NCI-H526 treated with DMSO at 0.1 percent for 48 hours (cell line): ENCODE measurements around the gene ASIC2.

Experiments
- DNase-seq: peaks from one replicate; lab custom pipeline; 2025; lab: John Stamatoyannopoulos, UW

ASIC2 gene

DNA sequence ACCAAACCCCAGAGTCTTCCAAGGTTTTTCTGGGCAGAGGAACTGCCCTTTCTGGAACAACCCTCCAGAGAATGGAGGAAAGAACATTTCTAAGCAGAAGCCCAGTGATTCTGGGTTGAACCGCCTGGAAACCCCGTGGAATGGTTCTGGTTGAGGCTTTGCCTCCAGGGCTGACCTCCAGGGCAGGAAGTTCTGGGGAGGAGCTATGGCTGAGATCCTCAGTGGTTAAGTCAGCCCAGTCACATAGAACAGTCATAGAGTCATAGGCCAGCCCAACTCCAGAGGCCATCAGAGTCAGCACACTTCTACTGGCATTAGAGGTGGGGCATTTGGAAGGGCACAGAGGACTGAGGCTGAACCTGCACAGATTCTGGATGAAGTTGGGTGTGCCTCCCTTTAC, 235.5 kb downstream of the ASIC2 start:
- DNase-seq, result no peak

DNA sequence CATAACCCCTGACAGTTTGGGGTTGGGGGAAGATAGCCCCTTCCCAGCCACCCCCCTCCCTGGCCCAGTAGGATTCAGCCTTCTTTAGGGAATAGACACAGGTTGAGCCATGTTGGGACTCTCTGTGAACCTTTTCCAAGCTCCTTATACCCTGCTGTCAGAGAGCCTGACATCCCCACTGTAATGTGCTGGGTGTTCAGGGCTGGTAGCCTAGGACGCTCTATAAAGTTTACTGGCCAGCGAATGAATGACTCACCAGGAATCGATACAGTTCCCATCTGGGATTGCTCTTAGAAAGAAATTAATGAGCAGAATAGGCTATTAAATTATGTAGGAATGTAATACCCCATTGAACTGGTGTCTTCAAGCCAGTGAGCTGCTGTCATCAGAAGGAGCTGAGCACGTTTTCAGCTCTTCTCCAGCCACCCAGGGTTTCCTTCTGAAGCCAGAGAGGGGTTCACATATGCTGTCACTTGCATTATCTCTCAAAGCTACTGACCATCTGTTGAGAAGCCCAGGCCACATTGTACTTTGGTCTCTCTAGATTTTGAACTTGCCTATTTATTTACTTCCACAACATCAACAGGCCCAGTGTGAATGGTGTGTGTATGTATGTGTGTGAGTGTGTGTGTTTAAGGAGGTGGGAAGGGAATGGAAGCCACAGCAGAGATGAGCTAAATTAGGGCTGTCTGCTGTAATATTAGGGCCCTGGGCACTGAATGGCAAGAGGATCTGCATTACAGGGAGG, 236.5 kb downstream of the ASIC2 start:
- DNase-seq, result no peak

DNA sequence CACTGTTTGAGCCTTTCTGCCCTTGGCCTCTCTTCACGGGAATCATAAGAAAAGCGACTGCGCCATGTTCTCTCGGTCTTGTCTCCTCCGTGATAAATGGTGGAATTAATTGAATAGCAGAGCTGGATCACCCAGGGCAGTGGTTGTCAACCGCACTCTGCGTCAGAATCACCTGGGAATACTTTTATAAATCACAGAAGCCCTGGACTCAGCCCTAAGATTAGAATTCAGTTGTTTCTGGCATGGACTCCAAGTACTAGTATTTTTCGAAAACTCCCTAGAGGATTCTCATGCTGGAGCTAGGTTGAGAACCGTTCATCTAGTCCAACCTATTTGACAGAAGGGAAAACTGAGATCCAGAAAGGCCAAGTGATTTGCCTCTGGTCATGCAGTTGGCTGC, 237.3 kb downstream of the ASIC2 start:
- no peak for DNase-seq

DNA sequence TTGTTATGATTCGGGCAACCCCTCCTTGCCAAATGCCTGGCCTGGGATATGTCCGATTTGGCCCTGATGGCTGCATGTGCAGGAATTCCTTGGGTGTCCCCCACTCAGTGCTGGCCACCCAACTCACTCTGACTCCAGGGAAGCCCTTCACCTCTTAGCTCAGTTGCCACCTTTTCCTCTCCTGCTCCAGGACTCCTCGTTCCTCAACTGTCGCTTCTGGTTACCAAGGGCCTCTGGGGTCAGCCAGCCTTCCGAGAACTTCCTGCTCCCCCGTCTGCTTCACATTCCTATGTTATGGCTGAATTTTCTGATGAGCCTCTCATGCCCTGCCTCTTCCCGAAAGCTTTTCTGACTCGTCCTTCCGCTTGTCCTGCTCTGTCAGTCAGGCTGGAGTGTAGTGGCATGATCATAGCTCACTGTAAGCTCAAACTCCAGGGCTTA, 237.9 kb downstream of the ASIC2 start:
- no peak for DNase-seq

DNA sequence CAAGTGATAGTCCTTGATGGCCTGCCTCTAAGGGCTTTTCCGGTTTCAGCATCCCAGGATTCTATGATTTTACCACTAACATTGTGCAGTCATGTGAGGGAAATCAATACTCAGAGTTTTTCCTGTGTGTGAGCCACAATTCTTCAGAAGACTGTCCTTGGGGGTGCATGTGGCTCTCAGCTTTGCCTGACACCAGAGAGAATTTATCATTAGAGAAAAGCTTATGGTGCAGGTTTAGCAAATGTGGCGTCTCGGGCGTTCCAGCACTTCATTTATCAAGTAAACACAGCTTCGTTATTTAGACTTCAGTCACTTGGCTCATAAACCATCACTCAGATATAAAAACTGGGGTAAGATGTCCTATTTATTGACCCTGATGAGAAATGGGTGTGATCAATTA, 238.7 kb downstream of the ASIC2 start:
- DNase-seq, result no peak

DNA sequence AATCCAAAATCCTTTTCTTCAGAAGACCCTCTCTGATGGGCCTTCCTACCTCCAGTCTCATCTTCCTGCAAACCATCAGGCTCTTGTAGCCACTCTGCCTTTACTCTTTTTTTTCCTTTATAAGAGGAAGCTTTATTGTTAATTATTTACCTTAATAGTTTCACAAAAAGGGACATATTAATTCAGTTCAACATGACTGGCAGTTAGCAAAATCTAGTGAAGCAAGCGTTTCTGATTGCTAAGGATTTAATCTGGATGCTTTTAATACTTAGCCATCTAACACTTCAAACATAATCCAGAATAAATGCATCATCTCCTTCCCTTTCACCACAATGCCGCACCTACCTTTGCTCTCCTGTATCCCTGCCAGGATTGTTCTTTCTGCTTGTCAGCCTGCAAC, 239.4 kb downstream of the ASIC2 start:
- DNase-seq, result no peak

DNA sequence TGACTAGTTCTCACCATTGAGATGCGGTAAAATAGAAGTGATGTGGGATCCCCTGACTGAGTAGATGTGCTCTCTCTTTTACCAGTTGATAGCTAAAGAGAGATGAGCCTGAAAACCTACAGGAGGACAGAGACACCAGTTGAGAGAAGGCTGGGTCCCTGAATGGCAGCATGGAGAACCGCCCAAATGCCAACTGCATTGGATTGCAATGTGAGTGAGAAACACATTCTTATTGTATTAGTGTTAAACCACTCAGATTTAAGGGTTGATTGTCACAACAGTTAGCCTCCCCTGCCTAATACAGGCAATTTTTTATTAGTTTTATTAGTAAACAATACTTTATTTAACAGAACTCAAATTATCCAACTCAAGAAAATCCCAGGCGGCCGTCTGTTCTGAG, 240.2 kb downstream of the ASIC2 start:
- no peak for DNase-seq

DNA sequence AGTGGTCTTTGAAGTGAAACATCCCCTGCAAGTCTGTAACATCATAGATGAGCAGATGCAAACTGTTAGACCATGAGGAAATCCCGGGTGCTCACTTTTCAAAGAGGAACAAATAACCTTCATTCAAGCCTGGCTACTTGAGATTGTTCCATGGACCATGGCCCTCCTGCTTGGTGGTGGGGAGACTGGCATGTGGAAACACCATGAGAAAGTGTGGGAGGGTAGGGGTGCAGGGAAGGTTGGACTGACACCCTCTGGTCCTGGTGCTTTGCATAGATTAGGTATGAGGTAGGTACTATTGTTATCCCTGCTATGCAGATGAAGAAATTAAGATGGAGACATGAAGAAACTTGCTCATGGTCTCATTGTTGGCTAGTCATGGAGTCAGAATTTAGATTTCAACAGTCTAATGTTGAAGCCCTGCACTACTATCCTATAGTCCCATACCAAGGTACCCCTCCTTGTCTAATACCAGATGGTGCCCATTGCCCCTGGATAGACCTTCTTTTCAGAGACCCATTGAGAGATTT, 242.4 kb downstream of the ASIC2 start:
- DNase-seq, result no peak

DNA sequence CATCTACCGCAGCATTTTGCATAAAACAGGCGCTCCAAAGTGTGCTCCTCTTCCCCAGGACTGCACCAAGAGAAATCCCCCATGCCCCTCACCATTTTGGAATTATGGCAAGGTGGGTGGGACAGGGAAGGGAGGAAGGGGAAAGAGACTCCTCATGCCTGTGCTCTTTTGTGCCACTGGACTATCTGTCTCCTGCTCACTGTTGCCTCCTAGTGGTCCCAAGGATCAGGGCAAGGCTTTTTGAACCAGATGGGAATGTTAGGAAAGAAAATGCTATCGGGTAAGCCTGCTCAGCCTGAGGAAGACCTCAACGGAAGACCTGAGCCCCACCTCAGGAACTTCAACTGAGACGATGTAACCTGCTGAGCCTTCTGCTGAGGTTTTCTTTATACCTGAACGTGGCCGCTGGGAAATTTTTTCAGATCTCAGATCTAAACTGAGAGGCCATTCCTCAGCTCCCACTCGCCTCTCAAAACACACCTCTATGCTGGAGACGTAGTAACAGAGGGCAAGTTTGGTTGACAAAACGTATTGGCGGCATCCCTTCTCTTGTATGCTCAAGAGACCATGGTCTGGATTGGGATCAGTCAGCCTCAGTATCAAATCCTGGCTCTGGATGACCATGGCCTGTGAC, 243.2 kb downstream of the ASIC2 start:
- DNase-seq, result no peak

DNA sequence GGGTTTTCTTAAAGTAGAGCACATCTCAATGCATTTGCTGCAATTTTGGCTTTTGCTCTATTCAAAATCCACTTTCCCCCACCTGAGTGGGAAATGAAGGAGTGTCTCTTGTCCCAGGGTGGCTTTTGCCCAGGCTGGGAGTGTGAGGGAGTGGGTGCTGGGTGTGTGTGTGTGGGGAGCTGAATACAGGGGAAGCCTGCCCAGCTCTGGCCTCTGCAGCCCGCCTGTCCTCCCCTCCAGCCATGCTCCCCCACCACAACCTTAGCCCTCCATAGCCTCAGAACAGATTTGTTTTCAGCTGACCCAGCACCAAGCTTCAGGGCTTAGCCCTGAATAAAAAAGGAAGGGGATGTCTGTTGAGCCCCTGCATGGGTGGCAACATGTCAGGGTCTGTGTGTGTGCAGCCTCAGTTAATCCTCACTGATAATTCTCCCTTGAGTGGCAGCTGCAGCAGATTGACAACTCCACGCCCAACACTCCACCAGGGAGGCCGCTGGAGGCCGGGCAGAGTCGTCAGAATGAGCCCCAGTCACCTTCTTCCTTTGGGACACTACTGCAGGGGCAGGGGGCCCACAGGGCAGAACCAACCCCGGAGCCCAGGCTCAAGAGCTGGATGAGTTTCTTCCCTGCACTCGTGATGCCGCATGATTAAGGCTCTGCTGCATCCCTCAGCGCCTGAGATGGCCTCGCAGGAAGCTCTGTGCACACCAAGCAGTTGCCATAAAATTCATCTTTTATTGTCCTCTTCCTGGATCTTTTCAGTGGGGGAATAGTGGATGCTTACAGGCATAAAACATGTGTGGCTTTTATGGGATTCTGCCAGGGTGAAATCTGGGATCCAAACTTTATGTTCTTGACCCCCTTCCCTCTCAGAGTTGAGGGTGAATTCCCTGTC, 246.5 kb downstream of the ASIC2 start:
- DNase-seq, result no peak

DNA sequence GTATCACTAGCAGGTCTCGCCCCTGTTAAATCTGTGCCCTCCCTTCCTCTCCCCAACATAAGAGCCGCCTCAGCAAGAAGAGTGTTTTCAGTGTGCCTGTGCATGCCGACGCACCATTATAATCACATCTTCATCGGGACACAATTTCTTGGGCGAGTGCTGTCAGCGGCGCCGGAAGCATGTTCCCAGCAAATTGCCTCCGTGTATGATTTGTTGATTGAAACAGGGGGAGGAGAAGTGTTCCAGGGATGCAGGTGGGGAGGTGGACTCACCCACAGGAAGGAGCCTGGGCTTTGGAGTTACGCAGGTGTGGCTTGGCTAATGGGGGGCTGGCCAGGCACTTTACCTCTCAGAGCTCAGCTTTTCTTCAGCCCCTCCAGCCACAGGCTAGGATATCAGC, 247.9 kb downstream of the ASIC2 start:
- no peak for DNase-seq

DNA sequence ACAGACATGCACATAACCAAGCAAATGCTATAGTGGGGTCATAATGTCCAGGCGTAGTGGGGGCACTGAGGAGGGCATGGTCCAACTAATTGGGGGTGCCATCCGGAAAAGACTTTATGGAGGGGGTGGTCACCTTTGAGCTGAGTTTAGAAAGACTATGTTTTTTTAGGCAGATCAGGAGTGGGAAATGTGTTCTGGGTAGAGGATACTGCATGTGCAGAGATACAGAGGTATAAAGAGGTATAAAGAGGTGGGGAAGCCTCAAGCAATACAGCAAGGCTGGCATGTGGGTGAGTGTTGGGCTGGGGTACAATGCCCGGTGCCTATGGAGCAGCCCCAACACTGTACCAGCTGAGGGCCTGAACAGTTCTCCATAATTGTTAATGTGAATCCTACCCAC, 248.3 kb downstream of the ASIC2 start:
- DNase-seq, result no peak

DNA sequence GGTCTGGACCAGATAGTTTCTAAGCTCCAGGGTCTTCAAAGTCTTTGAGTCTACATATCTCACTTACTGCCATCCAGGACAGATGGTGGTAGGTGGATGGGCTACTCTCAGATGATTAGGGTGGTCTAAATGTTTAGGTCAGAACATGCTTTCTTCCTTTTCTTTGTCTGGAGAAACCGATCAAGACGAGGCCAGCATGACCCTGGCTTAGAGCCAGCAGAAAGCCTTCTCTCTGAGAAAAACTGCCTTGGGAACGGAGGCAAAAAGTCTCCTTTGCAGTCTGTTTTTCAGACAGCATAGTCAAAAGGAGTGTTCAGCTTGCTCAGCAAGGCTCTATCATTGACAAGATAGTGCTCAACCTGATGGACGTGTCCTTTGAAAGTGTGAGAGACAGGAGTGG, 252.6 kb downstream of the ASIC2 start:
- DNase-seq, result no peak

DNA sequence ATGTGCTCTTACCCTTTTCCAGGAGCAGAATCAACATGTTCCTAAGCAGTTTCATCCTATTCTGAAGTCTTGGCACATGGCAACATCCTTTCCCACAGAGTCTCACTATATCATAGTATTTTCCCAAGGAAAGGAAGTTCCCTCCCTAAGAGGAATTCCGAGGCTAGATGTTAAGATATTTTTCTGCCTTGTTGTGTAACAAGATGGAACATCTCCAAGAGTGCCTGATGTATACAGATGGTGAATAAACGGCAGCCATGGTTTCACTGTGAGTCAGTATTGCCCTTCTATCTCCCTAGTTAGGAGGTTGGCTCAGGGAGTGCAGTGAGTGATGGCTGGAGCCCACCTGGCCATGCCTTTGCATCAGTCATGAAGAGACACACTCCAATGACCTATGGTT, 253.2 kb downstream of the ASIC2 start:
- DNase-seq, result no peak

DNA sequence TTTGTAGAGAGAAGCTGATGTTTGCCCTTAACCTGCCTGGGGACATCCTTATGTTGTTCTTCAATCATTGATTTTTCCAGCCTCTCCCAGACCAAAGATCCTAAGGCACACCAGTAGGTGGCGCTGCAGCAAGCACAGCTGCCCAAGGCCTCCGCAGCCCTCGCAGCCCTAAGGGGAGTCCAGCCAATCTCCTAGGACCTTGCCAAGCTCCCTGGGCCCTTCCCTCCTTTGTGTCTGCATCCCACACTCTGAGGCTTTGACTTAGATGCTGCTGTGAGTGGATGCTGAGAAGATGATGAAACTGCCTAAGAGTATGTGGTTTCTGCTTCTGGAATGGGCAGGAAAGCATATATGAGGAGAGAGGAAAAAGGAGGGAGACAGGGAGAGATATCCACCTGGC, 254.4 kb downstream of the ASIC2 start:
- DNase-seq, result no peak

DNA sequence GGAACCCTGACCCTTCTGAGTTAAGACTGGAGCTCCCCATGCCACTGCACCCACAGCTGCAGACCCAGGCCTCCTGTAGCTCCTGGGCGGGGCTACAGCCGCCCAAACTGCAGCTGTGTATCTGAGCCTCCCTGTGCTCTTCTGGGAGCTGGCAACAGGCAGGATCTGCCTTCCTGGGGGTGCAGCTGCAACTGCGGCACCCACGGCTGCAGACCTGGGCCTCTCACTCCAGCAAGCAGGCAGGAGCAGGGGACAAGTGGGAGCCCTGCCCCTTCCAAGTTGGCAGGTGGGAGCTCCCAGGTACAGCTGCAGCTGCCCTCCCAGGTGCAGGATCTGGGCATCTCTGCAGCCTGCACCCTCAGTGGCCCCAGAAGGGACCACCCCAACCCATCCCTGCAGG, 259.9 kb downstream of the ASIC2 start:
- DNase-seq, result no peak

DNA sequence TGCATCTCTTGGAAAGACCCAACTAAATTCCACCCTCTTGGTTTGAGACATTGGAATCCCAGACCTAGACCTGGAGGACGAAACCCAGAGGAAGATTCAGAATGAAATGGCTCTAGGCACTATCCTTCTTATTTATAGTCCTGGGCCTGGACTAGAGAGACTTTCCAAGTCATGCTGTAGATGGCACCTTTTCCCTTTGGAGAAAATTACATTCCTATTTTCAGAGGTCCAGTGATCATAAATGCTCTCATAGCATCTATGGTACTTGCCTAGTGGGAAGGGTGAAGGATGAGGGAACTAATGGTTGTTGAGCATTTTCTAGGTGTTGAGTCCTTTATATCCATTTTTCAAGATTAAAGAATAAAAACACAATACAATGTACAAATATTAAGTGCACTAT, 264.3 kb downstream of the ASIC2 start:
- no peak for DNase-seq

DNA sequence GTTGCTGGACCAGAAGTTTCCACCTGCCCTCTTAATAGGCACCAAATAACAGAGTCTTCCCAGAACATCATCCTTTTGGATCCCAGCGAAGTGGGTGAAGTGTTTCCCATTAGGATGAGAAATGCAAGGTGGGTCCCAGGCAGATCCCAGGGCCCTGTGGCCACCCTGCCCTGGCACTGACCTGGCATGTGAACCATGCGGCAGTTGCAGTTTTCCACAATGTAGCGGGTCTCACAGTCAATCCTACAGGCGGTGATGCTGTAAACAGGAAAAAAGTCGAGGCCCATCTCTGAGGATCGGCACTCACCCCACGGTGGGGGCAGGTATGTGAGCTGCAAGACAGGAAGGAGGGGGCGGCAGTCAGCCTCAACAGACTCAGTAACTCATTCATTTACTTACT, 265.0 kb downstream of the ASIC2 start:
- no peak for DNase-seq

DNA sequence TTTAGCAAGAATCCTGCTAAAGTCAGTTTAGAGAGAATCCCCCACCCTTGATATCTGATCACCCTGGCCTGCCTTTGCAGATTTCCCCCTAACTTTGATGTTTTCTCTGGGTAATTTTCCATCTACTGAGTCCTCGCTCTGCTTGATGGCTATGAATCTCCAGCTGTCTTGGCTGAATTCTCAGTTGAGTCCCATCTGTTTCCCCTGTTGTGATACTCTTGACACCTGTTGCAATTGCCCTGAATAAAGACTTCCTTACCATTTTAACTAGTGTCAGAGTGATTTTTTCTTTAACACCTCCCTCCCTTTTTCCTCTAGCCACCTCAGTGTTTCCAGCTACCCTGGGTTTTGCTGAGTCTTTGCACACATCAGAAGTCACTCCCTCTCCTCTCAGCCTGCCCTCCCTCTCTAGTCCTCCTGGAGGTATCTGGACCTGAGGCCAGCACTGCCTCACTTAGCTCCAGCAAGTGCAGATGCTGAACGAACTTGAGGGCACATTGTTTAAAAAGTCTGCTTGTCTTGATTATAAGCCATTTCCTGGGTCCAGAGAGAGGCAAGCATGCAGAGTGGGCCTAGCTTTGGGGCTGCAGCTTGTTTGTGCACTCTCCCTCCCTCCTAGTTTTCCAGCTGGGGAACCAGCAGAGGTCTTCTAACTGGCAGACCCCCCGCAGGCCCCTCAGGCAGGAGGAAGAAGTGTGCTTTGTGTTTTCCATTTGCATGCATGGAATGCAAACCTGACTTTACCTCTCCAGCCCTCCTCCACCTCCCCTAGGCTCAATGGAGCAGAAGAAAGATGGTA, 268.2 kb downstream of the ASIC2 start:
- no peak for DNase-seq

DNA sequence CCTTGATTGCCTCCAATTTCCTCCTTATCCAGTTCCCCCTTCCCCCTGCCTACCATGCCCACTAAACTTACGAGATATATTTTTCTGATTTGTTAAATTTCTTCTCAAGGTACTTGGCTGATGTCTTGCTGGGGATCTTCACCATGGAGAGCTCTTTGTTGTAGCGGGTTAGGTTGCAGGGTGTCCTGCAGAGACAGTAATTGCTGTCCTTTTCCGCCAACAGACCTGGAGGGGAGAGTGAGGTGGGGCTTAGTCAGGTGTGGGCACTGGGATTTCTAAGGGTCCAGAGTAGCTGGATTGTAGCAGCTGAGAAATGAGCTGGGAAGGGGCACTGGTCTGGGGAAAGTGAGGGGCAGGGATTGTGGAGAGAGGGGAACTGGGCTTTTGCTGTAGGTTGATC, 269.3 kb downstream of the ASIC2 start:
- no peak for DNase-seq

DNA sequence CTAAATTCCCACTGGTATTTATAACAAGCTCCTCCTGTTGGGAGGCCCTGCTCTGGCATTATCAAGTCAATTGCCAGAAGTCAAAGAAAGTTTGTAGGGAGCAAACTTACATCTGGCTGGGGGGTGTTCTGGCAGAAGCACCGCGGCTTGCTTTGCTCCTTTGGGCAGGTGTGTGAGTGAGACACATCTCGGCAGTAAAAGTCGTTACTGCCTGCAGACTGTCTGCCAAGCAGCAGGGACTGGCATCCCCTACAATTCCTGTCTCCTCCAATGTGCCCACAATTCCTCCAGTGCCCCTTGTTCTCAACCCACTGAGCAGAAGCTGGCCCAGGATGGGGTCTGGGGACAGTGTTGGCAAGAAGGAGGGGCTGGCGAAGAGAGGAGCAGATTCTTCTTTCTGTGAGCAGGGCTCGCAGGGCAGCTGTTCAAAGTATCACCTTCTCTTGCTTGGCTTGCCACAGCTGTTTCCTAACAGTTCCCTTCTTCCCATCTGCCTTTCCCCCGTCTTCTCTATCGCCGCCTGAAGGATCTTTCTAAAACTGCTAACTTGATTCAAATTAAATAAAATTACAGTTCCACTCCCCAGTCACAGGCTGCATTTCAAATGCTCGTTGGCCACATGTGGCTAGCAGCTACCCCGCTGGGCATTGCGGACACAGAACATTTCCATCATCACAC, 271.2 kb downstream of the ASIC2 start:
- no peak for DNase-seq
